Bone marrow (tissue), 2 donors: ENCODE results near the gene P4HA3.

Source experiments
- DNase-seq, 2 donors: peaks; one replicate each; lab custom pipeline; 2025; lab: John Stamatoyannopoulos, UW

Gene P4HA3

DNA sequence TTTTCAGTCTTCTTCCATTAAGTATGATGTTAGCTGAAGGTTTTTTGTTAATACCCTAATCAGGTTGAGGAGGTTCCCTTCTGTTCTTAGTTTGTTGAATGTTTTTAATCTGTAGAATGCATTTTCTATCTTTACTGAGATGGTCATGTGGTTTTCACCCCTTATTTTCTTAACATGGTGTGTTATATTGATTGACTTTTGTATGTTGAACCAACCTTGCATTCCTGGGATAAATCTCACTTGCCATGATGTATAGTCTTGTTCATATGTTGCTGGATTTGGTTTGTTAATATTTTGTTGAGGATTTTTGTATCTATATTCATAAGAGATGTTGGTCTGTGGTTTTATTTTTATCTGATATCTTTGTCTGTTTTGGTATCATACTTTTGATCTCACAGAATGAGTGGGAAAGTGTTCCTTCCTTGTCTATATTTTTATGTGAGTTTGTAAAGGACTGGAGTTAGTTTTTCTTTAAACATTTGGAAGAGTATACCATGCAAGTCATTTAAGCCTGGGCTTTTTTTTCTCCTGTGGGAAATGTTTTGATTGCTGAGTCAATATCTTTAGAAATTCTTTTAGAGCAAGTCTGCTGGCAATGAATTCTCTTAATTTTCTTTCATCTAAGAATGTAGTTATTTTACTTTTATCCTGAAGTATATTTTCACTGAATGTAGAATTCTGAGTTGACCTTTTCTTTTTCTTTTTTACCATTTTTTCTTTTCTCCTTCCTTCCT lies 5.5 kb upstream of the P4HA3 start:
- DNase-seq = no peak

DNA sequence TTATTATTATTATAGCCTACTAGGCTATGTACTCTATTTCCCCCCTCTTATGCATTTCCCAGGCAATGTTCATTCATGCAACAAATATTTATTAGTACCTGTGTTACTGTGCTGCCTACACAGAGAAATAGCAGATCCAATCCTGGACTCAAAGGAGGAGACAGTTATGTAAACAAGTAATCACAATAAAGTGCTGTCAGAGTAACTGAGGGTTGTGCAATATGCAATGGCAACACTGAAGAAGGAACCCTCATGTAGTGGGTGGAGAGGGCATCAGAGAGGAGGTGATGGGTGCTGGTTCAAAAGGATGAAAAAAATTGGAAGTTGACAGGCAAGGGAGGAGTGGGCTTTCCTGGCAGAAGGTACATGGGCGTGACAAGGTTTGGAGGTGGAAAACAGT lies 886 bp upstream of the P4HA3 start:
- DNase-seq = no peak

DNA sequence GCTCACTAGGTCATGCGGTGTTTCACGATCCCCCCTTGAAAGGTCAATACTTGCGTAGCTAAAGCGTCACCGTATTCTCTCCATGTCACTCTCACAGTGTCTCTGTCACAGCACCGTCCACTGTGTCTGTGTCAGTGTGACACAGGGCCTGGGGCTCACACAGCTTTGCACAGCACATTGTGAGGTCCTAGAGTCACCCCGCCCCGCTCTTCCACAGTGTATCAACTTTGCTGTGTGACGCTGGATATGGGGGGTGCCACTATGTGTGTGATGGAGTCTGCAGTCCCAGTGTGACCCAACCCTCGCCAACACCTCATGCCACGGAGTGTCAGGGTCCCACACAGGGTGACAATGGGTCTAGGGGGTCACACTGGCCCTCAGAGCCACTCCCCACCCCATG lies 583 bp downstream of the P4HA3 start:
- DNase-seq = no peak

DNA sequence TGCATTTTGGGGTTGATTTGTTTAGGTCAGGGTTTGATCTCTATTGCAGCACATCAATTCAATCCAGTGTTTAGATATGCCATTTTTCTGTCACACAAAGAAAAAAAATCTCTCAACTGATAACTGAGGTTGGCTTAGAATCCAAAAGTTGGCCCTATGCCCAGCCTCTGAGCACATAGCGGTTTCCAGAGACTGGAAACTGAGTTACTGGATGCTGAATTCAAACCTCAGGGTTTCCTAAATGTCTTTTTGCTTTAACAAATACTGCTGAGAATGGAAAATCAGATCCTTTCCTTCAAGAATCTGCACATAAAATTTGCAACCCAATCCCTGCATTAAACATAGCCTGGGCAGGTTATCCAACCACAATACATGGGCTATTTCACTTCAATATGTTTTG lies 4.0 kb downstream of the P4HA3 start:
- DNase-seq = no peak

DNA sequence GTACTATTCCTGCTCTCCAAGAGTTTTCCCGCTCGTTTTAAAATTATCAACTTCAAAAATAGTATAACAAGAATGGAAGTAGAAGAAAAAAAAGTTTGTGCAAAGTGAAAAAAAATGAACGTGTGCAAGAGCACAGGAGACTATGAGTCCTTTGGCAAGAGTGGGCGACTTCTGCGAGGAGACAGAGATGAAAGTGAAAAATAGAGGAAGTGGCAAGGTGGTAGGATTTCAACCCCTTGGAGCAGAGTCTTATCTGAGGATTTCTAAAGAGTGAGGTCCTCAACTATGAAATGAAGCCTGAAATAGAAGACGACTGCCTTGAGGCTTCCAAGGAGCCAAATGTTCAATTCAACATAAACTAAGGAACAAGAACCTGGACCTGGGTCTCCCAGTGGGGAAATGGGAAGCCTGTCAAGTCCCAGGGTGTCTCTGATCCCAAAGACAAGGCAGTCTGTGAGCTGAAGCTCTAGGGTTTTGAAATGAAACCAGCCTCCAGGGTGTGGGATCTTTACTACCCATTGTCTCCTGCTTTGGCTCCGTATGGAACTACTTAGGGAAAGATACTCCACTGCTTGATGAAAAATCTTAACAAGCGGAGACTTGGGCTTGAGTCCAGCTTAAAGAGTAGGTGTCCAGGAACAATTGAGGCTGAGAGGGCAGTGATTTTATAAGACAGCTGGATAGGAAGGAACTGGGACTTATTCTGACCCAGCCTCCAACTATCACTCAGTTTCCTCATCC lies 4.8 kb downstream of the P4HA3 start:
- DNase-seq = no peak

DNA sequence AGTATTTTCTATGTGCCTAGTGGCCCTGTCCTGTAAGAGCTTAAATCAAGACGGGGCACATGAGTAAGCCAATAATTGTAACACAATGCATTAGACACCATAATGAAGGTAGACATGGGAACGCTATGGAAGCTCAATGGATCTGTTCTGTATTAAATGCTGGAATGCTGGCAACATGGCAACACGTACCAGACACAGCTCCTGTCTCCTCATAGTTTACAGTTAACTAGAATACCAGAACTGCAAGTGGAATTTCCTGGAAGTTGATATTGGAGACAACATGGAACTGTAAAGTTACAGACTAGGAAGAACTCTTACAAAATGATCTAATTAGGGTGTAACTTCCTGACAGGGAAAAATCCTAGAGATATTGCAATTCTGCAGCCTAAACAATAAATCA lies 12.4 kb downstream of the P4HA3 start:
- DNase-seq = no peak

DNA sequence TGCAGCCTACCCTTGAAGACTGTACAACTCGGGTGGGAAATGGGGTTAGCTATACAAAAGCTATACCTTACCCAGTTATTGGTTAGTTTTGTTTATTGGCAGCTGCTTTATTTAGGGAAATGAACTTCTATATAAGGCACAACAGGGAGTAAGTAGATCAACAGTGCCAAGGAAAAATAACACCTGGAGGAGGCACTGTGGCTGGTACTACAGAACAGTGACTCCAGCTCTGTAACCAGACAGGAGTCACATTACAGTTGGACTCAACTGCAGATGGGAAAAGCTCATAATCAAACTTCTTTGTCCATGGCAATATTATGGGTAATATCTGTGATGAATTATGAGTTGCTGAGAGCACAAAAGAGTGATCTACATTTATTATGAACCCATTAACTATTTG lies 14.0 kb downstream of the P4HA3 start:
- no peak for DNase-seq

DNA sequence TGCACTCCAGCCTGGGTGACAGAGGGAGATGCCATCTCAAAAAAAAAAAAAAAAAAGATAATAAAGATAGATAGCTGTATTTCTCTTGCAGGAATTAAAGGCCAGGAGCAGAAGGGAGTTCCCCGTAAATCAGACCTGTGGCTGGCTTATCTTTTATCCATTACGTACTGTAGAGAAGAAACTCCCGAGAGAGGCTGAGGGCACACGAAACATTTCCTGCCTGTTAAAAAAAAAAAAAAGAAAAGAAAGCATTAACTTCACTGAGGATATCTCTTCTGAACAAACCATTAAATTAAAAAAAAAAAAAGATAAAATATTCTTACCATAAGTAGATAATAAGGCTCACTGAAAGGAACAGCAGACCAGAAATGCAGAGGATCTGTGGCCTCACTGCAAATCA lies 22.5 kb downstream of the P4HA3 start:
- no peak for DNase-seq

DNA sequence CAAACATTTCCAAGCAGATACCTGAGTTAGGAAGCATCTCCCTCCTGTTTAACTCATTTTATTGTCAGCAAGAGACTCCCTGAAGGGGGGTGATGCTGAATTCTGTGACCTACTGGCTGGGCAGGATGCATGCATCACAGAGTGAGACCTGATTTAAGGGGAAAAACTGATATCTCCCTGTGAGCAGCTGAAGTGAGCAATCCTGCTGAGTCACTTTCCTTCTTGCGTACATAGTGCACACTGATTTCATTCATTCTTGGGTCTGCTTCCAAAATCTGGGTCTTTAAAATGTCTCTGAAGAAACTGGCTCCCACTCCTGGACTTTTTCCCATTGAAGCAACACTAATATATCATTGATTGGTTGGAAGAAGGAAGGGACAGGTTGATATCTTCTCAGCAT lies 23.3 kb downstream of the P4HA3 start:
- DNase-seq = peak in 1 of 2 donors; percentile 4

DNA sequence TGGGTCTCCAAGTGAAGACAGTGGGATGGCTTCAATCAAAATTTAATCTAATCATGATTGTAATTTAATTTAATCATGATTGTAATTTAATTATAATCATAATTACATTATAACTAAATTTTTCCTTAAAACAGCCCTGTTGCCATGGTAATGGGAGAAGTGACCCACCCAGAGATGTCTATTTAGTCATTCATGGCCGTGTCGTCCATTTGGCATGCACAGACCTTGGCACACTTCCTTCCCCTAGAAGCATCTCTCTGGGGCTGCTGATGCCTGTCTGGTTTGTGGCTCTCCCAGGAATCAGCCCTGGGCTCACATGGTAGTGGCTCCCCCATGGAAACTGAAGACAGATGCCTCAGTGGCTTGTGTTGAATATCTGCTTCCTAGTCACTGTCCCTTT lies 27.0 kb downstream of the P4HA3 start:
- no peak for DNase-seq

DNA sequence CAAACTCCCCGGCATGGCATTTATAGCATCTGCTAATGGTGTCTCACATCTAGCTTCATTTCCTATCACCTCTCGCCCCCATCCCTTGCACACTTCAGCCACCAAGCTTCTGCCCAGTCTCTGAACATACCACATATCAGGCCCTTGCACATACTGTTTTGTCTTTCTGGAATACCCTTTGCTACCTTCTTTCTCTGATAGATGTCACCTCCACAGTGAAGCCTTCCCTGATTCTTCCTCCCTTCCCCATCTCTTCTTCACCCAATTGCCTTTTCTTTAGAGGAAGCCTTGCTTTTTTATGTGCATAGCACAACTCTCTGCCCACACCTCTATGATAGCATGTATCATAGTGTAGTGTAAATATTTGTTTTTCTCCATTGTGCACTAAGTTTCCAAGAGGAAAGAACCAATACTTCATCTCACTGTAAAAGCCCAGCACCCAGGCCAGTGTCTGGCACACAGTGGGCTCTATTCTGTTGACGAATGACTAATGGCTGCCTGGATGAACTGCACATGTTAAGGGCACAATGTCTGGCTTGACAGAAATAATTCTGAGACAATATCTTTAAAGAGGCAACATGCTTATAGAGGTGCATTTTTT lies 27.8 kb downstream of the P4HA3 start:
- no peak for DNase-seq

DNA sequence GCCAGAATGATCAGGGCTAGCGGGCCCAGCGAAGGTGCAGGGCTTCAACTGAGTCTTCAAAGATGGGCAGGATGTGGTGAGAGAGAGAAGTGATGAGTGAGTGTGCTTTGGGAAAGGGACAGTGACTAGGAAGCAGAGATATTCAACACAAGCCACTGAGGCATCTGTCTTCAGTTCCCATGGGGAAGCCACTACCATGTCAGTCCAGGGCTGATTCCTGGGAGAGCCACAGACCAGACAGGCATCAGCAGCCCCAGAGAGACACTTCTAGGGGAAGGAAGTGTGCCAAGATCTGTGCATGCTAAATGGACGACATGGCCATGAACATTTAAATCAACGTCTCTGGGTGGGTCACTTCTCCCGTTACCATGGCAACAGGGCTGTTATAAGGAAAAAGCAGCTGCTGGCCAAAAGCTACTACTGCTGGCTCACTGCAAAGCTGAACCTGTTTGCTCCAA lies 28.5 kb downstream of the P4HA3 start:
- no peak for DNase-seq

DNA sequence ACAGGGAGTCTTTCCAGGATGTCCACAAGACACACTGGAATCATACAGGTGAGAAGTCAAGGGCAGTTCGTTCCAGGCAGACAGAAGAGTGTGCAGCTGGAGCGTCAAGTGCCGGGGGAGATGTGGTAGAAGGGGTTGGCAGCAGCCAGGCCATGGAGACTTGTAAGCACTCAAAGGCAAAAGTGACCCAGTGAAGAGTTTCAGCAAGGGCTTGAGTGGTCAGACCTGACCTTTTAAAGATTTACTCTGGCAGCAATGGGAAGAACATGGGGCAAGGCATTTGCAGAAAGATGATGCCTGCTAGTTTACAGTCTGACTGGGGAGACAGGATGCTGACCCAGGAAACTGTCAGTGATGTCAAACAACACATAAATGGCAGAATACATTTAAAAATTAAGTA lies 29.0 kb downstream of the P4HA3 start:
- DNase-seq = no peak

DNA sequence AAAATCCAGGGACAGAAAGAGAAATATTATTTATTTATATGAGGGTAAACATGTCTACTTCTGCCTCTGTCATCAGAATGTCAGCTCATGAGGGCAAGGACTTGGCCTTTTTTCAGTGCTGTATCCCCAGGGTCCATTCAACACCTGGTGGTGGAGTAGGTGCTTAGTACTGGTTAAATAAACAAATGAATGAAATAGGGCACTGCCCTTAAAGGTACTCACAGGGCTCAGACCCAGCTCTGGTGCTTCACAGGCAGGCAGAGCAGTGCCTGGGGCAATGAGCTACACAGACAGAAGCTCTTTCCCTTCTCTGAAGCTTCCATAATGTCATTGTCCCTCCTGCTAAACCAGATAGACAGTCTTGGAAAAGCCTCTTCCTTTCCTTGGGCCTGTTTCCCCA lies 30.9 kb downstream of the P4HA3 start:
- DNase-seq = no peak

DNA sequence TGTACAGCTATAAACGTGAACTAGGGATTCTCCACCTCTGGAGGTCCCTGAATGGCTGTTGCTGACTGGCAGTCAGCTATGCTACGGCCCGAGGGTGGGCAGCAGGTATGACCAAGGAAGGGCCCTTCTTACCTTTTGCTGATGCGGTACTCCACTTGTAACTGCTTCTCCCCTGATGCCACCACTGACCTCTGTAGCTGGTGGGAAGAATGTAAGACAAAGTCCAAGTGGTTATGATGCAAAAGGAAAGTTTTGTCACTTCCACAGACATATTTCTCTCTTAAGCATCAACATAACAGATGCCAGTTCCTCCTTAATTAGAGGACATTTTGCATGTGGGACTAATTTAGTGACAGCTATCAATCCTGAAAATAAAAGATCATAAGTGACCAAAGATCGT lies 32.2 kb downstream of the P4HA3 start:
- DNase-seq = no peak

DNA sequence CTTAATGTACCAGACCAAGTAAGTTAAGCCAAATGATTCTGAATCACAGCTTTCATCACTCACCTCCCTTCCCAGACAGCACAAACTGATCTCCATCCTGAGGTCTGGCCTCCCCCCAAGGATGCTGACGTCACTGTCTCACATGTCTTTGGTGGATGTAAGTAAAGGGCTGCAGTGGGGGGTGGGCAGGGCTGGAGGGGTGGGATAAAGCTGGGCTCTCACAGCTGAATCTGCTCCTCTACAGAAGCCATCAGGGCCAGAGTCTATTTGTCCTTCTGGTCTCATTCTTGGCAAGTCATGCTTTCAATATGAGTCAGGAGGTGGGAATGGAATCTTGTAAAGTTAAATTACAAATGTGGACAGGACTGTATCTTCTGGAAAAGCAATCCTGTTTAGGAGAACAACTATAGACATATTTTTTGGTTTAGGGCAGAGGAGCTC lies 32.7 kb downstream of the P4HA3 start:
- DNase-seq = no peak

DNA sequence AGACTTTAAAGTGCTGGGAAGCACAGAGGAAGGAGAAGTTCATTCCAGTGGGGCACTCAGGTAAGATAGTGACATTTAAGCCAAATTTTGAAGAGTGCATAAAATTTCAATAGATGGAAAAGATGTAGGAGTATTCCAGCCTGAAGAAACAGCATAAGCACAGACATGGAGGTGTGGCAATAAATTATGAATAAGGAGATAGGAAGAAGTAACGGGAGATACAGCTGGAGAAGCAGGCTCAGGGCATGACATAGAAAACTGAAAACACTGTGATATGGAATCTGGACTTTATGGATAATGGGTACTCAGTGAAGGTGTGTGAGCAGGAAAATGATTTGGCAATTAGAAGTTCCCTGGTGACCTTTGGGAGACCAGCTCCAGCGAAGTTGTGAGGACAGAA lies 33.3 kb downstream of the P4HA3 start:
- DNase-seq = no peak

DNA sequence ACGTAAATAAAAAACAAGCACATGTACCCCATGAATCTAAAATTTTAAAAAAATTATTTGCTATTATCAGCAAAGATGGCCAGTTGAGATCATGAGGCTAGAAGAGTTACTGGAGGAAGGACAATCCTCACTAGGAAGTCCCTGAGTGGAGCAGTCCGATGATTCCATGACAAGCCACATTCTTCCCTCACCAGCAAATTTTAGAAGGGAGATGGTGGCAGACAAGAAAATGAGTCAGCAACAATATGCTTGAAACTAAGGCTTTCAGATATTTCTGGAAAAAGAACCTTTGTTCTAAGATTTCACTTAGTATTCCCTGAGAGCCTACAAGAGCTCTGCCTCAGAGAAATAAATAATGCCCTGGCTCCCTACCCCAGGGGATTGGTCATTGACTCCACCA lies 34.9 kb downstream of the P4HA3 start:
- no peak for DNase-seq

DNA sequence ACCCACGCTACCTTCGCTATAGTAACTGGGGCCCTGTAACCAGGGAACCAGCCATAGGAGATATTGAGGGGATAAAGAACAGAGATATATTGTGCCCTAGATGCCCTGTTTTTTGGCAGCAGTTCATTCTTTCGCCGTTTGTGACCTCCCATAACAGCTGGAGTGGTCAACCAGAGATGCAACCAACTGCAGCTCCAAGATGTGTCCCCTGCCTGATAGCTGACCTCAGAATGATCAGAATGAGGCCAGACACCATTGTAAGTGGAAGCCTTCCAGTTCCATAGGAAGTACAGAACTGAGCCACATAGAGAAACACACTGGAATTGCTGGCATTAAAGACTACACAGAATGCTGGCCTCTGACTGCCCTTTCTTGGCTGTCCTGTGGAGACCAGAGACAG lies 39.2 kb downstream of the P4HA3 start:
- DNase-seq = no peak

DNA sequence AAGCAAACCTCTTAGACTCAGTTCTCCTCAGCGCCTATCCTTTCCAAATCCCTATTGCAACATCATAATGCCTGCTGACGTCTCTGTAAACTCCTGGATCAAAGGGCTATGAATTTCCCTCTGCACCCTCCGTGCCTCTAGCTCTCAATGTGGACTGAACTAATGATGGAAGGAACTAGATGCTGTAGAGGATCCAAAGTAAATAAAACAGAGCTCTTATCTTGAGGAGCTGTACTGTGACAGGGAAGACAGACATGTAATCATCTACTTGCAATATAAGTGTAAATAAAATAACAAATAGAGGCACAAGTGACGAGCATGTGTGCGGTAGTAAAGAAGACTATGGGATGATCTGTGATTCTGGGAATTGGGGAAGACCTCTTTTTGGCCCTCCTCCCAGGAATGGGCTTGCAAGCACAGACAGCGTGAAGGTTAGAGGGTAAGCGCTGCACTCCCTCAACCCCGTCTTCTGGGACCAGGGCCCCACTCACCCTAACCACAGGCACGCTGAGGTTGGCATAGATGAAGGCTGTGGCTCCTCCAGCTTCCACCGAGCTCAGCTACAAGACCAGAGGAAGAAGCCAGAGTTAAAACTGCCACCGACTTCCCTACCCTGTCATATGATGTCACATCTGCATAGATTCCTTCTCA lies 42.2 kb downstream of the P4HA3 start:
- DNase-seq = no peak

DNA sequence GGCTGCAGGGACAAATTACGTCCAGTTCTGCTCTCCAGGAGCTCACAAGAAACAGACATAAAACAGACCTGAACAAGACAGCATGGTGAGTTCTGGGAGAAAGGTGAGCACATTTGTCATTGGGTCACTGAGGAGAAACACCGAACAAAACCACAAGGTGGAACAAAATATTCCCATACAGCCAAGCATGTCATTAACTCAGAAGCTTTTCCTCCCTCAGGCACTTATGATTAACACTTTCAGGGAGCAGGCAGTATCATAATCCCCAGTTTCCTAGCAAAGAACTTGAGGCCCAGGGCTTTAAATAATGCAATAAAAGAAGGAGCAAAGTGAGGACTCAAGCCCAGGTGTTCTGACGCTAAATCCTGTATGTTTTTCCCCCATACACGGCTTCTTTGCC lies 43.0 kb downstream of the P4HA3 start:
- DNase-seq = no peak

DNA sequence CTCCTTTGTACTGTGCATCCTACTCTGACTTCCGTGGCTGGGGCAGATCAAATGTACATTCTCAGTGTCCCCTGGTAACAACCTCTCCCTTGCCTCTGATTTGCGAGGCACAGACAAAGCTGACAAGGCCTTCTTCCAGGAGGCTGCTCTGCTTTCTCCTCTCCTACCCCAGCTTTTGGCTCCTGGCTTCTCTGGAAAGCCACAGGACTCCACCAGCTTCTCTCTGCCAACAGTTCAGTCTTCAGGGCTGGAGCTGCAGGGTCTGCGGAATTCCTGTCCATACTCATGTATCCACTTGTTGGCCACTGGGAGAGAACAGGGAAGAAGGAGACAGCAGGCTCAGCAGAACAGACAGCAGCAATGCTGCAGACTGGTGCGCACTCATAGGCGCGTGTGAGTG lies 44.4 kb downstream of the P4HA3 start:
- DNase-seq = no peak

DNA sequence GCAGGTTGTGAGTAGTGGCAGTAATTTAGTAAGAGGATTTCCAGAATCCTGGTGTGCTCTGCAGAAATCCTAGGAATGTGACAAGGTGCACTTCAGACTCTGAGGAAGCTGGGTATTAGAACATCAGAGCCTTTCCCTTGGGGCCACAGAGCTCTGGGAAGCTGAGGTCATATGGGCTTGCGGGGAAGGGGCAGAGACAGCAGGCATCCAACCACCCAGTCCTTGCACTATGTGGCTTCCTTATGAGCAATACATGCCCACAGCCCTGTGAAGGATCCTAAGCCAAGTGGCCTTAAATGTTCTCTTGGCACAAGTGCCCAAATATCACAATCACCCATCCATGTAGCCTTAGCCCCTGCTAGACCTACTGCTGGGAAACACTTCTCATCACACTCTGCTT lies 46.2 kb downstream of the P4HA3 start:
- DNase-seq = no peak
